Activated CD4-positive, alpha-beta T cell treated with anti-CD3 and anti-CD28 coated beads for 24 hours (primary cell): Measurements from ENCODE around the gene DCXR.

Source experiments
- DNase-seq, 2 donors: peaks; one replicate each; pipeline ENCODE4 v3.0.0-alpha.2; 2020; ENCODE audit warnings: low read depth in 2 of 2

The DCXR gene

DNA sequence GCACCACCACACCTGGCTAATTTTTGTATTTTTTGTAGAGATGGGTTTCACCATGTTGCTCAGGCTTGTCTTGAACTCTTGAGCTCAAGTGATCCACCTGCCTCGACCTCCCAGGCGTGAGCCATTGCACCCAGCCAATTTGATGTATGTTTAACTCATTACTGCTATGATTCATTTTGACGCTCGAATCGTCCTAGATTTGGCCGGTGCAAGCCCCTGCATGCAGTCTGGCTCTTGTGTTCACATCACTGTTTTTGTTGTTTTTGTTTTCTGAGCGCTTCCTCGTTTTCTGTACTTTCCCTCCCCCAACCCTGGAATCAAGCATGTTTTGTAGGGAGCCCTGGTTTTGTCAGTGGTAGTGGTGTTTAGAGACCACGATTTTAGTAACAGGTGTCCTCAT is 35.9 kb upstream of the DCXR start:
- DNase-seq: no peak

DNA sequence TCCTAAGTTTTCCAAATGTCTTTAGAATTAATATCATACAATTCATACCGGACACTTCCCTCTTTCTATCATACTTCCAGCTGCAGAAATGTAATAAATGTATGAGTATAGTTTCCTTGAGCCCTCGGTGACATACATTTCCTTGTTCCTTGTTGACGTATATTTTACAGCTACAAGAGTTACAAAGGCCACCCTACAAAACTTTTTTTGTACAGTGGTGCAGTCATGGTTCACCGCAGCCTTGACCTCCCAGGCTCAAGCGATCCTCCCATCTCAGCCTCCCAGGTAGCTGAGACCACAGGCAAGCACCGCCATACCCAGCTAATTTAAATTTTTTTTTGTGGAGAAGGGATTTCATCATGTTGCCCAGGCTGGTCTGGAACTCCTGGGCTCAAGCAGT is 35.3 kb upstream of the DCXR start:
- DNase-seq: no peak

DNA sequence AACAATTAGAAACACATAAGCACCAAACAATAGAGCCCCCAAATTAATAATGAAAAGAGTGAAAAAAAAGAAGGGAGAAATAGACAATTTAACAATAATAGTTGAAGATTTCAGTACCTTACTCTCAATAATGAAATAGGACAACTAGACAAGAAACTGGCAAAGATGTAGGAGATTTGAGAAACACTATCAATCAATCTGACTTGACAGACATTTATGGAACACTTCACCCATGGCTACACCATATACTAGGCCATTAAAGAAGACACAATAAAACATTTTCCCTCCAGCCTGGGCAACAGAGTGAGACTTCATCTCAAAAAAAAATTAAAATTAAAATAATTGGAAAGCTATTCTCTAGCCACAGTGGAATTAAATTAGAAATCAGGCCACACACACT is 33.1 kb upstream of the DCXR start:
- DNase-seq: no peak

DNA sequence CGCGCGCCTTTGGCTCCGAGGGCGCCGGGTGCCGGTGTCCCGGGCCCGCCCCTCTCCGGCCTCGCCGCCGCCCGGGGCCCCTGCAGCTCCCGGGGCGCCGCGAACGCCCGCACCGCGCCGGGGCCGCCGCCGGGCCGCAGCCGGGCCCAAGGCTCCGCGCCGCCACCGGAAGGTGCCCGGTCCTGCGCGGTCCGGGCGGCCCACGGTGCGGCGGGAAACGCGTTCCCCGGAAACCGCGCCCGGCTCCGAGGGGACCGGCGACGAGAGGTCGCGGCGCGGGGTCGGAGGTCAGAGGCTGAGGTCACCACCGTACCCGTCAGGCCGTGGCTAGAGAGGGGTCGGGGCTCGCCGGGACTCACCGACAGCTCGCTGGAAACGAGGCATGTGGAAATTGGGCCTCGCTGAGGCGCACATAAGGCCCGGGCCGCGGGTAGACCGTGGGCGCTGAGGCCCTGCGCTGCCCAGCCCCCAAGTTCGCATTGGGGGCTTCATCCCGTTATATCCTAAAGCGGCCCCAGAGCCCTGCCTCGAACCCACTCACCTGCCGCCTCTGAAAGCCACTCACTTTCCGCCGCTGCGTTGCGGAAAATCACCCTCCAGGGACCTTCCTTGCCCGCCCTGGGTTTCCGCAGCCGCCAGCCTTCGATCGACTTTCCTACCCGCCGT is 28.3 kb upstream of the DCXR start, which contains the start of gene DUS1L:
Gene DUS1L (minus strand): TSS at position 167 of the 666 bp plus-strand sequence. CDS start 745 bp downstream, outside the sequence.
- DNase-seq: peak; percentile 57 to 58

DNA sequence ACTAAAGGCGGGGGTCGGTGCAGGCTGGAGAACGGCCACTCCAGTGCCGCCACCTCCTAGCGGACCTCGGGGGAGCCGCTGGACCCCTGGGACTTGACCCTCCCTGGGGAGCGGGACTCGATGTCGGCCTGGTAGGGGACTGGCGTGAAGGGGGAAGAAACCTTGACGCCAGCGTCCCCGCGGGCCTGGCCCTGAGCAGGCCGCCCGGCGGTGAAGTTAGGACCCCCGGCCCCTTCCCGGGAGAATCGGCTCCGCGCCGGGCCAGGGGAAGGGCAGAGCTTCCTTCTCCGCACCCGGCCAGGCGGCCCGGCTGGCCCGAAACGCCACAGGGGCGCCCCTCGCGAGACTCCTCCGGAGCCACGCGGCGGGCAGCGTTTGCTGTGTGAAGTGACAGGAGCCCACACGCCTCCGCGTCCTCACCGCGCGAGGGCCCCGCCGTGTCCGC is 27.7 kb upstream of the DCXR start:
- DNase-seq: no peak

DNA sequence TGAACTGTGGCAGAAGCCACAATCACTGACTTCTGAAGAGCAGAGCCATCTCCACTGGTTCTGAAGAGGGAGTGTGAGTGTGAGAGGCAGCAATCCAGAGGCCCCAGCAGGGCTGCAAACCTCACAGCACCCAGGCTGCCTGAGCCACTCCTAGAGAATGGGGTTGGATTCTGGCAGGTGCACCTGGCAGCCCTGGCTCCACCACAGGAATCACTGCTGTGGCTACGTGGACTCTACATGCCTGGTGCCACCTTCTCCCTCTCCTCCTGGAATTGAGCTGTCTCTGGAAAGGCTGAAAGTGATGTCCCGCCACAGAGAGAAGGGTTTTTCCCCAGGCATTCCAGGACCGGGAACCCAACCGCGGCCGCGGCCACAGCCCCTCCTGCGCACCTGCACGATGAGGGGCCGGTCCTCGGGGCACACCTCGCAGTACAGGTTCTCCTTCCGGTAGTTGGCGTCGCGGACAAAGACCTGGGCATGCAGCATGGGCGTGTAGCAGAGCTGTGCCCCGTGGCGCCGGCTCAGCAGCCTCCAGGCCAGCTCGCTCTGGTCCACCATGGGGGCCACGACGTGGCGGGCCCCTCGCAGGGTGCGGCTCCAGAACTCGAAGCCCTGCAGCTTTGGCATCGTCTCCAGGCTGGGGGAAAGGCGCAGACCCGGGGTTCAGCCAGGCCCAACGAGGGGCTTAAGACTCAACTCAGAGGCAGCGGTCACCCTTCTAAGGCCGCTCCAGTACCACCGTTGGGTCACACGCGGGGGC is 27.1 kb upstream of the DCXR start:
- no peak for DNase-seq

DNA sequence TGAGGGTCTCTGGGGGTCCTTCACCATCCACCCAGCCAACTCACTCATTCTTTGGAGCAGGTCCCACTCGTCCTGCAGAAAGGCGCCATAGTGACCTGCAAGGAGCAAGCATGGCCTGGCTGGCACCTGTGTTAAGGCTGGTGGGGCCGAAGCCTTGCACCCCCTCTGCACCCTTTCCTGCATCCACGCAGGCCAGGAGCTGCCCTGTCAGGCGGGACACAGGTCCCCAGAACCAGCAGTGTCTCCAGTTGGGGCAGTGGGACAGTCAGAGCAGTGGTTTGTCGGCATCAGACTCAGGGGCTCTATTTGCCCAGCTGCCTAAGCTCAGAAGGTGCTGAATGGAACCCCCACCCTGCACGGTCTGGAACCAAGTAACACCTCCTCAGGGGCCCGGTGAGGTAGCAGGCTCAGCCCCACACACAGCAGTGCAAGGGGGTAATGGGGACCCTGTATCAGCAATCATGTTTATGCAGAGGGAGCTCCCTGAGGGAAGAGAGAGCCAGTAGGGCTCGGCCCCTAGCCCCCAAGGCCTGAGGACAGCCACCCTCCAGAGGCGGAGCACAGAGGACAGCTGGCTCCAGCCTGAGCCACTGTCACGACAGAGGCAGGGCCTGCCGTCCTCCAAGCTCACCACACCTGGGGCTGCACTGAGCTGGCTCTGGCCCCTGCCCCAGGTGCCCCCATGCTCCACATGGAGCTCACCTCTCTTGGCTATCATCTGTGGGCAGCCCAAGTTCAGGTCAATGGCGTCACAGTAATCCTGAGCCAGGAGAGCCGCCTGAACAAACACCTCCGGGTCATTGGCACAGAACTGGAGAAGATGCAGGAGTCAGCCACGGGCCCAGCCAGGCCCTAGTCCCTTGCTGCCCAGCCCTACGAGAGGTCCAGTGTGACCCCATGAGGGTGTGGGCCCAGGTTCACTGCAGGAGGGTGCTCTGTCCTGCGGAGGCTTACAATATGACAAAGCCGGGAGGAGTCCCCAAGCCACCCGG is 26.2 kb upstream of the DCXR start:
- DNase-seq: no peak

DNA sequence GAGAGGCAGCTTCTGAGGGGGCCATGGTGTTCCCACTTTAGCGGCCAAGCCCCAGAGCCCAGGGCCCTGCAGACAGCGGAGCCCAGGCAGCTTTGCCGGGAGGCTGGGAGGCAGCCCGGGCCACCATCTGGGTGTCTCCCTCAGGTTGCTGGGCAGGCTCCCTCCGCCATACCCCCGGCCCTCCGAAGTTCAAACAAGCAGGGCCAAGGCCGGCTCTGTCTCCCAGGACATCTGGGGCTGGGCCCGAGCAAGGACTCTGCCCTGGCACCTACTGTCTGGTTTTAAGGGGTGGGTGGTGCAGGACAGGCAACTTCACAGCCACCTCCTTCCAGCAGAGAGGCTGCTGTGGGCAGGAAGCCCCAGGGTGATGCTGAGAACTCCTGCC is 25.5 kb upstream of the DCXR start:
- DNase-seq: no peak

DNA sequence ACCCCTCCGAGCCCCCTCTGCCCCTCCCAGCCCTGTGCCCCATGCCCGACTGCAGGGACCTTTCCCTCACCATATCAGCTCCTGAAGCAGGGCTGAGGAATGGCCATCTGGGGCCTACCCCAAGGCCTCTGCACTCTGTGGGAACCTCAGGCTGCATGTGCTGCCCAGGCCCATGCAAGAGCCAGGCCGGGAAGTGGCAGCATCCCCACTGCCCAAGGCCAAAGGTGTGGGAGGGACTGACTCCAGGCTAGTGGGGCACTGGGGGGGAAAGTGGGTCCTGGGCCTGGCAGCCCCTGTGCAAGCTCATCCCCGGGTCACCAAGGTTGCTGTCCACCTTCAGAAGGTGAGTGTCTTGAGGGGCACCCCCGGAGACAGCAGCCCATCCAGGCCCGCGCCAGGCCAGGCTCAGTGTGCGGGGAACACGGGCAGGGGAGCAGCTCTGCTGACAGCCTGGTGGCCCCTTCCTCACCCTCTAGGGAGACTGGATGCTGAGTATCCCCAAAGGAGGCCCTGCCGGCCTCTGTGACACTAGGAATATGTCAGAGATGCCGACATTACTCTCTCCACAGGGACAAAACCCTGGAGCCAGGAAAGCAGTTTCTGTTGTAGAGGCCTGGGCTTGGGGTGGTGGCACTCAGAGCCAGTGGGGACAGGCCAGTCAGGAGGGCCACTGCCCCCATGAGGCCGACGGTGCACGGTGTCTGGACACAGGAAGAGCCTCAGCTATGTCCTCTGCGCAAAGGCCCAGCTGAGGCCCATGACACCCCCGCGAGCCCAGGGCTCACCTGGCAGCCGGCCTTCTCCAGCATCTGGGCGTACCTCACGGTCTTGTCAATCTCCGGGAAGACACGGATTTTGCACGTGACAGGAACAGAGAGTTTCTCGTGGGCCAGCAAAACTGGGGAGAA is 24.8 kb upstream of the DCXR start:
- no peak for DNase-seq

DNA sequence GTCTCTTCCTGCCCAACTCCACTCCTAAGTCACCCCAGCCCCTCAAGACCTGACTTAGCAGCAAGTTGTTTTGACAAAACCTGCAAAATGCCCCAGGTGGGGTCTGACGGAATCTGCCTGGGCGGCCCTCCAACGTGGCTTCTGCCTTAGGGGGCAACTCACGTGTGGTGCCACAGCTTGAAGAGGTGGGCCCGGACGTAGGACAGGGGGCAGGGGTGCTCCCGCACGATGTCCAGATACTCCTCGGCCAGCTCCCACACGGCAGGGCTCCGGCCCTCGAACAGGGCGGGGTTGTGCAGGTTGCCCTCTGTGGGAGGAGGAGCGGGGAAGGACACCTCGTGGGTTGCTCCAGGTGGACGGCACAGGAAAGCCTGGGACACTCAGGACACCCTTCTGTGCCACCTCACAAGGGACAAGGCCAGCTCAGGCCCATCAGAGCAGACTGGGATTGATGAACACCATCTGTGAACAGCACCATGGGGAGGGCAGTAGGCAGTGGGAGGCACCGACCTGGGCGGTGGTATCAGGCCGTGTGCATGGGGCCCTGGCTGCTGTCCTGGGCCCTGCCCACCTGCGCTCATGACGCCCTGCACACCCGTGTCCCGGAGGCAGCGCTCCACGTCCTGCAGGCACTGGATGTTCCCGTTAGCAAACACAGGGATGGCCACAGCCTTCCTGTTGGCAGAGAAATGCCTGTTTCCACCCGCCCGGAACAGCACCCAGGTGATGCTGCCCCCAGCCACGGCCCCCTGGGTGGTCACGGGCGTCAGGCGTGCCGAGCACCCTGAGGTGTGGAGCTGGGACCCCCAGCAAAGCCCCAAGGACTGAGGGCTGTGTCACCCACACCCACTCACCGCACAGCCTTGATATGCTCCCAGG is 23.8 kb upstream of the DCXR start:
- DNase-seq: no peak

DNA sequence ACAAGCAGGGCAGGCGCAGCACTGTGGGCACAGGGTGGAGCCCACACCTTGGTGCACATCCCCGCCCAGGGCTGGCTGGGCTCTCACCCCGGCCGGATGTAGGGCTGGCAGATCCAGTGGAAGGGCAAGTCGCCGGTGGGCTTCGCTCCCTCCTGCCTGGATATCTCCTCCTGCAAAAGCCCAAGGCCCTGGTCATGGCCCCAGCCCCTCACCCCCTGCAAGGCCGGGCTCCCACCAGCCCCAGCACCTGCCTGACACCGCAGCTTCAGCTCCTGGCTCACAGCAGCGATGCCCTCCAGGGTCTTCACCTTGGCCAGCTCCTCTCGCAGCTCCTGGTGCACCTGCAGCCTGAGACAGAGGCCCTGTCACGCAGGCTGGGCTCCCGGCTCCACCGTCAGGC is 23.1 kb upstream of the DCXR start:
- DNase-seq: no peak

DNA sequence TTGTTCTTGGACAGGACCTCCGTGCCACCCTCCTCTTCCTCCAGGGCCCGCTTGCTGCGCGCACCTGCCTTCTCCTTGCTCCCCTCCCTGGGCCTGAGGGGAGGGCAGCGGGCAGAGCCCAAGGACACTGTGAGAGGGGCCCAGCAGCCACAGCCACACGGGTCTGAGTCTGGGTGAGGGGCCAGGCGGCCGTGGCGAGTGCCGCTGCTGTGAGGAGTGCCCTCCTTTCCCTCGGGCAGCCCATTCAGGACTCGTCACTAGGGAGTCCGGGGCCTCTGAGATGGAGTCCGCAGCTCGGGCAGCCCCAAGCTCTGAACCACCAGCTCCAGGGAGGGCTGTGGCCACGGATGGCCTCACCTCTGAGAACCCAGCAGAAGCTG is 22.5 kb upstream of the DCXR start:
- DNase-seq: no peak

DNA sequence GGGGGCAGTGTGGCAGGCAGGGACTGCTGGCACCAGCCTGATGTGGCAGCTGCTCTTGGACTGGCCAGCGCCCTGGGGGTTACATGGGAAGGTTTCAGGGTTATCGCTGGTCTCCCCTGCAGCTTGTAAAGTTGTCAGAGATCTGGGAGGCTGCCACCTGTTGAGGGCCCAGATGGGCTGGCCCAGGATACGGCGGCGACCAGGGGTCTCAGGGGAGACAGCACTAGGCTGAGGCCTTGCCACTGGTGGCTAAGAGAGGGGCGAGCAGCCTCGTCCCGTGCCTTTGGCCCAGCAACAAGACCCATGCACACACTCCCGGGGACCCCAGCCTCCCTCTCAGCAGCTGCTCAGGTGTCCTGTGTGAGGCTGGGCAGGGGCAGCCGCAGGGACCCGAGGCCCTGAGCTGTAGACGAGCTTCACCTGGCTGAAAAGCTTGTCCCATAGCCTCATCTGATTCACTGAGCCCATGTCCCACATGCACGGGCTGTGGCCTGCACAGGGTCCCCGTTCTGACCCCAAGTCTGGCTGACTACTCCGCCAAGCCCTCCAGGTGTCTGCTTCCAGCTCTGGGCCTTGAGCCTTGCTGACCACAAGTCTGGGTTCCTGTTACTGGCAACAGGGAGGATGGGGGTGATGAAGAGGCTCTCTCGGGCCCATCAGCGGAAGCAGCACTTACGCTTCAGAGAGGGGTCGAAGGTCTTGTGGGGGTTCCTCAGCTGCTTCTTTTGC is 21.9 kb upstream of the DCXR start:
- no peak for DNase-seq

DNA sequence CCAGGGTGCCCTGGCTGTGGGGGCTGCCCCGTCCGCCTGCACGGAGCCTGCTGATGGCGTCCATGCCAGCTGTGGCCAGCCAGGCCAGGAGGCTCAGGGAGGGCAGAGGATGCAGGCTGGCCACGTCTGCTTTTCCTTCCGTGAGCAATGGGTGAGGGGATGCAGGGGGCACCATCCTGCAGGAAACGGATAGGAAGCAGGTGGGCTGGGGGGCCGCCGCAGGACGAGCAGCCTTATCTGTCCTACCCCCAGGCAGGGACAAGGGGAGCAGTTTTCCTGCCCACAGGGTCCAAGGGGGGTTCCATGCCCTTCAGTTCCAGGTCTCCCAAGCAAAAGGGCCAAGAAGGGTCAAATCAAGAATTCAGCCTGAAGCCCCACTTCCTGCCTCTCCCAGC is 21.4 kb upstream of the DCXR start:
- no peak for DNase-seq

DNA sequence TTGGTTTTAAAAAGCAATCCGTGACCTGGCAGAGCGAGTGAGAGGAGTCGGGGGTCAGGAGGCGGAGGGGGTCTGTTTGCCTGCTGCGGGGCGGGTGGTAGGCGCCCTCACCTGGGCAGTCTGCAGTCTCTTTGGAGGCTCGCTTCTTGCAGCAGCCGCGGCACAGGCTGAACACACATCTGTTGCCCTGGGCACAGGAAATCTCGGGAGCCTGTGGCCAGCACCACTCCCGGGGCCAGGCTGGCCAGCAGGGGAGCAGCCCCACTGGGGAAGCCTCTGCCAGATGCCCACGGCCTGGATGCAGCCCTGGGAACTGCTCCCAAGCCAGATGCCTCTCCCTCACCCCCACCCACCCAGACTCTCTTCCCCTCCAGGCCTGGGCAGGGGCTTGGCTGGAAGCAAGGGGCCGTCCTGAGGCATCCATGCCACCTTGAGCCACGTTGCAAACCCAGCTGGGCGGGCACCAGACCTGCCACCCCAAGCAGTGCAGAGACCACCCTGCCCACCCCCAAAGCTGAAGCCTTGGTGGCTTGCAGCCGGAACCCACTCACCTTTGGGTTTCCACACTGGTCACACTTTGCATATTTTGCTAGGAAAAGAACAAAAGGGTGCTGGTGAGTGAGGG is 20.8 kb upstream of the DCXR start:
- DNase-seq: no peak

DNA sequence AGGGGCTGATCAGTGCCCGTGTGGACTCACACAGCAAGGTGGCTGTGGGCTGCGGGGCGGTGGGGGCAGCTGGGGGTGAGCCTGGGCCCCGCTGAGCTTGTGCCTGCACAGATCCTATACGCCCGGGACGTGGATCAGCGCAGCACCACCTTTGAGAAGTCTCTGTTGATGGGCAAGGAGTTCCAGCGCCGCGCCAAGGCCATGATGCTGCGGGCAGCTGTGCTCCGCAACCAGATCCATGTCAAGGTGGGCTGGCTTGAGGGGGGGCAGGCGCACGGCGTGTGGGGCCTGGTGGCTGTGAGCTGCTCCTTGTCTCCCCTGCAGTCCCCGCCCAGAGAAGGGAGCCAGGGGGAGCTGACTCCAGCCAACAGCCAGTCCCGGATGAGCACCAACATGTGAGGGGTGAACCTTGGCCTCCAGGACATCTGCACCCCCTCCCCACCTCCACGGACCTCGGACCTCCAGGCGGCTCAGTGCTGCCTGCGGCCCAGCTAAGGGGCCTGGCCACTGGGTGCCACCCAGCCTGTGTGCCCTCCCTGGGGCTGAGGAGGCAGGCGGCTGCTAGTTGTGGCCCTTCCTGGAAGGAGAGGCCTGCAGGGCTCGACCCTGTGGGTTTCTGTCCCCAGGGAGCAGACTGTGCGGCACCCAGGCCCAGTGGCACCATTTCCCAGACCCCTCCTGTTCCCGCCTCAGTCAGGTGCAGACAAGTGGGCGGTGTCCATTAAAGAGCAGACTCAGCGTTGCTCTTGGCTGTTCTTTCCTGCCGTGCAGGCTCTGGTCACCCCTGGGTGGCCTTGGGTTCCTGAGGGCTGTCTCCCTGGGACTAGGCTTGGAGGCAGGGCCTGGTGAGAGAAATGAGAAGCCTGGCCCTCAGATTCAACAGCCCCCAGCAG is 19.5 kb upstream of the DCXR start:
- DNase-seq: no peak

DNA sequence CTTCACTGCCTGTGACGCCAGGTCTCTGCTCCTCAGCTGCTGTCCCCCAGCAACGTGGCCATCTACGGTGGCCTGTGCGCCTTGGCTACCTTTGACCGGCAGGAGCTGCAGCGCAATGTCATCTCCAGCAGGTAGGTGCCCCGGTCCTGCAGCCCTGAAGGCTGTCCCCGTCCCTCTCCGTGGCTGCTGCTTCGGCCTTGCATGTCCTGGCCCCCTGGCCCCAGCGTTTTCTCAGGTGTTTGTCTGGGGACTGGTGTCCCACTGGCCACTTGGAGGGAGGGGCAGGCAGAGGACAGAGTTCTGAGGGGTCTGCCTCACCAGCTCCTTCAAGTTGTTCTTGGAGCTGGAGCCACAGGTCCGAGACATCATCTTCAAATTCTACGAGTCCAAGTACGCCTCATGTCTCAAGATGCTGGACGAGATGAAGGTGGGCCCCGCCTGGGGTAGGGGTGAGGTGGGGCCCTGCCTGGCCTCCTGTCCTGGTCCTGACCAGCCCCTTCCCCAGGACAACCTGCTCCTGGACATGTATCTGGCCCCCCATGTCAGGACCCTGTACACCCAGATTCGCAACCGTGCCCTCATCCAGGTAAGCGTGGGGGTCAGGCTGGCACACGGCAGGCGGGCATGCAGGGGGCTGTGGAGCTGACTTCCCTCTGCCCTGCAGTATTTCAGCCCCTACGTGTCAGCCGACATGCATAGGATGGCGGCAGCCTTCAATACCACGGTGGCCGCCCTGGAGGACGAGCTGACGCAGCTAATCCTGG is 18.6 kb upstream of the DCXR start:
- no peak for DNase-seq
